ENCODE data around the gene NOL8.

The NOL8 gene

DNA sequence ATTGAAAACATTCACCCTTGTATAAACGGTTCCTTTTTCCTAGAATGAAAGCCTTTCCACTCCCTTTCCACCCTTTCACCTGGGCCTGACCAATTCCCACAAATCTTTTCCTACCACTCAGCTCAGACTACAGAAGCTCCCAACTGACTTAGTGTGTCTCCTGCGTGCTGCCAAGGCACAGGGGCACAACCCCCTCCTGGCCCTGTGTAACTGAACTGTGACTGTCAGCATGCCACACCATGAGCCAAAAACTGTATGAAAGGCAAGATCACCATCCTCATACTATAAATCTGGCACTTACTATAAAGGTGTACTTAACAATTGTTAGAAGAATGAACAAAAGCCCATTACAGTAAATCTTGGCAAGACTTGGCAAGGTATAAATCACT is 11.5 kb downstream of the NOL8 start:
- Histone ChIP-seq H3K27me3 (replicated peaks; ENCODE audit: control insufficient read depth, insufficient read depth, low read length, poor library complexity, severe bottlenecking) (no peaks in the 10 kb centered on the region), H3K27ac (ENCODE audit: insufficient read depth, low read length, poor library complexity, severe bottlenecking) (no peak overlapping the region), H3K4me3 (ENCODE audit: insufficient read depth, low read depth, low read length, poor library complexity, severe bottlenecking) (no peak overlapping the region), H3K4me1 (ENCODE audit: control insufficient read depth, insufficient read depth, low read length, poor library complexity, severe bottlenecking) (no peaks in the 10 kb centered on the region), H3K9me3 (ENCODE audit: control insufficient read depth, low read length) (no peaks in the 10 kb centered on the region), H3K36me3 (ENCODE audit: control insufficient read depth, insufficient read depth, low read length) (peaks cover 56% of the 10 kb centered on the region)
- no peak for DNase-seq

DNA sequence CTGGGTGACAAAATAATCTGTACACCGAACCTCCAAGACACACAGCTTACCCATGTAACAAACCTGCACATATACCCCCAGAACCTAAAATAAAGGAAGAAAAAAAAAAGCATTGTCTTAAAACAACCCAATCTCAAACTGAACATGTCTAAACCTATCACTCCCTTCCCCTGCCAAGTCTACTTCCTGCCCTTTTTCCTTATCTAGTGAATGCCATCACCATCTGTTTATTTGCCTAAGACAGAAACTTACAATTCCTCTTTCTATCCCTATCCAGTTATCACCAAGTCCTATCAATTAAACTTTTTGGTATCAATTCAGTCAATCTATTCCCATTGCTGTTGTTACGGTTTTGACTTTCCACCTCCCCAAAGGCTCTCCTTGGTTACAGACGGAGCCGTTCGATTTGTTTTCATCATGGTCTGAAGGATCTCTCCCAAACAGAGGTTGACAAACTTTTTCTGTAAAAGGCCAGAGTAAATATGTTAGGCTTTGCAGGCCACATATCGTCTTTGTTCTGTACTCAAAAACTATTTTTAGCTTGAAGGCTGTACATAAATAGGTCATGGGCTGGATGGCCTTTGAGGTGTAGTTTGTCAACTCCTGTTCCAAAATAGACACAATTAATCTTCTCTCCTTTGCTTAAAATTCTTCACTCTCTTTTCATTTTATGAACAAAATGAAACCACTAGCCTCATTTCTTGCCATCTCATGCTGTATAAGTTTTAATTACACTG is 12.1 kb downstream of the NOL8 start:
- no peaks in the 10 kb centered on the region for H3K9me3 ChIP-seq (ENCODE audit: control insufficient read depth, low read length)
- H3K27ac ChIP-seq (ENCODE audit: insufficient read depth, low read length, poor library complexity, severe bottlenecking), result no peak overlapping the region
- peaks cover 57% of the 10 kb centered on the region for H3K36me3 ChIP-seq (ENCODE audit: control insufficient read depth, insufficient read depth, low read length)
- no peak overlapping the region for H3K4me3 ChIP-seq (ENCODE audit: insufficient read depth, low read depth, low read length, poor library complexity, severe bottlenecking)
- no peaks in the 10 kb centered on the region for H3K4me1 ChIP-seq (ENCODE audit: control insufficient read depth, insufficient read depth, low read length, poor library complexity, severe bottlenecking)
- H3K27me3 ChIP-seq (replicated peaks; ENCODE audit: control insufficient read depth, insufficient read depth, low read length, poor library complexity, severe bottlenecking), result no peaks in the 10 kb centered on the region
- DNase-seq, result no peak

GRCh38 chr9:92310562-92310961 is 14.6 kb downstream of the NOL8 start:
- Histone ChIP-seq H3K4me1 (ENCODE audit: control insufficient read depth, insufficient read depth, low read length, poor library complexity, severe bottlenecking) (no peaks in the 10 kb centered on the region), H3K9me3 (ENCODE audit: control insufficient read depth, low read length) (no peaks in the 10 kb centered on the region), H3K27me3 (replicated peaks; ENCODE audit: control insufficient read depth, insufficient read depth, low read length, poor library complexity, severe bottlenecking) (no peaks in the 10 kb centered on the region), H3K36me3 (ENCODE audit: control insufficient read depth, insufficient read depth, low read length) (peaks cover 62% of the 10 kb centered on the region), H3K27ac (ENCODE audit: insufficient read depth, low read length, poor library complexity, severe bottlenecking) (no peak overlapping the region), H3K4me3 (ENCODE audit: insufficient read depth, low read depth, low read length, poor library complexity, severe bottlenecking) (no peak overlapping the region)
- DNase-seq, result no peak

DNA sequence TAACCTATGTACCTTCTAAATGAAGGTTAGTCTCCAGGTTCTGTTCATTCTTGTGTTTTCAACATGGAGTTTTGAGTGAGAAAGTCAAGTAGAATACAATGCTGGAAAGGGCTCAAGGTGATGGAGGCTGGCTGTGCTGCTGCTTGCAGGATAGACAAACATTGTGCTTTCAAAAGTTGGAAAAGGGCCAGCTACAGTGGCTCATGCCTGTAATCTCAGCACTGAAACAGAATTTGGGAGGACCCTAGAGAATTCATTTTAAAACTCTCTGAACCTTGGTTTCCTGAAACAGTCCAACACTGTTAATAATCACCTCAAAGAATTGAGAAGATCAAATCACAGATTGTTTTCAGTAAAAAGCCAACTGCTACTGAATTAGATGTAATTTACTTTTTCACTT is 16.3 kb downstream of the NOL8 start:
- Histone ChIP-seq H3K27ac (ENCODE audit: insufficient read depth, low read length, poor library complexity, severe bottlenecking) (no peak overlapping the region), H3K4me3 (ENCODE audit: insufficient read depth, low read depth, low read length, poor library complexity, severe bottlenecking) (no peak overlapping the region), H3K36me3 (ENCODE audit: control insufficient read depth, insufficient read depth, low read length) (peaks cover 70% of the 10 kb centered on the region), H3K27me3 (replicated peaks; ENCODE audit: control insufficient read depth, insufficient read depth, low read length, poor library complexity, severe bottlenecking) (no peaks in the 10 kb centered on the region), H3K4me1 (ENCODE audit: control insufficient read depth, insufficient read depth, low read length, poor library complexity, severe bottlenecking) (no peaks in the 10 kb centered on the region), H3K9me3 (ENCODE audit: control insufficient read depth, low read length) (no peaks in the 10 kb centered on the region)
- DNase-seq, result no peak

DNA sequence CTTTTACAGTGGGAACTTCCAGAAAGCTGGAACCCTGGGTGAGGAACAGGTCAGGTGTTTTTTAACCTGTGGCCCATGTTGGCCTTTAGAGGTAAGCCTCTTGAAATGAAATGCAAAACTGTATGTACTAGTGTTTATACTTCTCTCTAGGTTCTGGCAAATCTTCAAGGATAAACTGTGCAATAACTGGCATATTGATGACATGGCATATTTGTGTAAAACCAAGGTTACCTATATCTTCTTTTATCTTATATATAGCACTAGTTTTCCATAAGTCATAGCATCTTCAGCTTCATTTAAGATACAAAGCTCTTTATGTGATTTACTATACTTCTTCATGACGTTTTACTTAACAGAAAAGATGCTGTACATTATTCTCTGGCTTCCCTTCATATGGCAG is 24.2 kb downstream of the NOL8 start:
- H3K36me3 ChIP-seq (ENCODE audit: control insufficient read depth, insufficient read depth, low read length), result peaks cover 65% of the 10 kb centered on the region
- H3K4me1 ChIP-seq (ENCODE audit: control insufficient read depth, insufficient read depth, low read length, poor library complexity, severe bottlenecking), result peaks cover 7% of the 10 kb centered on the region
- no peak overlapping the region for H3K27ac ChIP-seq (ENCODE audit: insufficient read depth, low read length, poor library complexity, severe bottlenecking)
- H3K9me3 ChIP-seq (ENCODE audit: control insufficient read depth, low read length), result no peaks in the 10 kb centered on the region
- no peak for DNase-seq
- H3K27me3 ChIP-seq (replicated peaks; ENCODE audit: control insufficient read depth, insufficient read depth, low read length, poor library complexity, severe bottlenecking), result no peaks in the 10 kb centered on the region
- H3K4me3 ChIP-seq (ENCODE audit: insufficient read depth, low read depth, low read length, poor library complexity, severe bottlenecking), result no peak overlapping the region

DNA sequence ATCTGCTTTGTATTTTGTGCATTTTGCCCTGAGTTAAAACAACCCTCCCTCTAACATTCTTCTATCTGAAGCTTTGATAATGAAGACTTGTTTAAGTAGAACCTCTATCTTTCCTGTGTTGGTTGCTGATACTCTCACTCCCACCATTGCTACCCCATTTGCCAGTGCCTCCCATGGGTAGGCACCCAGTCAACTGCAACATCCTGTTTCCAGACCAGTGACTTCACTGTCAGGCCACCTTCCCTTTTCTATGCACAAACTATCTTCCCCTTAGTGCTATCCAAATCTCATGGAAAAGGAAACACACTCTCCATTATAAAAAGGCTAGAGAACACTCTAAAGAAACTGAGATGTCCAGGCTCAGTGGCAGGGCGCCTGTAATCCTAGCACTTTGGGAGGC is 26.0 kb downstream of the NOL8 start:
- Histone ChIP-seq H3K36me3 (ENCODE audit: control insufficient read depth, insufficient read depth, low read length) (peaks cover 48% of the 10 kb centered on the region), H3K9me3 (ENCODE audit: control insufficient read depth, low read length) (no peaks in the 10 kb centered on the region), H3K4me1 (ENCODE audit: control insufficient read depth, insufficient read depth, low read length, poor library complexity, severe bottlenecking) (peaks cover 16% of the 10 kb centered on the region), H3K4me3 (ENCODE audit: insufficient read depth, low read depth, low read length, poor library complexity, severe bottlenecking) (no peak overlapping the region), H3K27me3 (replicated peaks; ENCODE audit: control insufficient read depth, insufficient read depth, low read length, poor library complexity, severe bottlenecking) (no peaks in the 10 kb centered on the region), H3K27ac (ENCODE audit: insufficient read depth, low read length, poor library complexity, severe bottlenecking) (no peak overlapping the region)
- DNase-seq, result no peak

GRCh38 chr9:92298036-92298435 is 27.1 kb downstream of the NOL8 start:
- Histone ChIP-seq H3K9me3 (ENCODE audit: control insufficient read depth, low read length) (no peaks in the 10 kb centered on the region), H3K36me3 (ENCODE audit: control insufficient read depth, insufficient read depth, low read length) (peaks cover 39% of the 10 kb centered on the region), H3K4me3 (ENCODE audit: insufficient read depth, low read depth, low read length, poor library complexity, severe bottlenecking) (peak overlapping the region; percentile 29), H3K4me1 (ENCODE audit: control insufficient read depth, insufficient read depth, low read length, poor library complexity, severe bottlenecking) (peaks cover 17% of the 10 kb centered on the region), H3K27ac (ENCODE audit: insufficient read depth, low read length, poor library complexity, severe bottlenecking) (peak overlapping the region; percentile 70), H3K27me3 (replicated peaks; ENCODE audit: control insufficient read depth, insufficient read depth, low read length, poor library complexity, severe bottlenecking) (no peaks in the 10 kb centered on the region)
- no peak for DNase-seq

- H3K9me3 ChIP-seq (ENCODE audit: control insufficient read depth, low read length), result no peaks in the 10 kb centered on the region
- H3K27me3 ChIP-seq (replicated peaks; ENCODE audit: control insufficient read depth, insufficient read depth, low read length, poor library complexity, severe bottlenecking), result no peaks in the 10 kb centered on the region
- peaks cover 36% of the 10 kb centered on the region for H3K36me3 ChIP-seq (ENCODE audit: control insufficient read depth, insufficient read depth, low read length)
- peak overlapping the region; percentile 29 for H3K4me3 ChIP-seq (ENCODE audit: insufficient read depth, low read depth, low read length, poor library complexity, severe bottlenecking)
- peaks cover 22% of the 10 kb centered on the region for H3K4me1 ChIP-seq (ENCODE audit: control insufficient read depth, insufficient read depth, low read length, poor library complexity, severe bottlenecking)
- H3K27ac ChIP-seq (ENCODE audit: insufficient read depth, low read length, poor library complexity, severe bottlenecking), result peak overlapping the region; percentile 70
- no peak for DNase-seq
Measured at GRCh38 chr9:92297611-92298010, 27.5 kb downstream of the NOL8 start.

- Histone ChIP-seq H3K4me3 (ENCODE audit: insufficient read depth, low read depth, low read length, poor library complexity, severe bottlenecking) (no peak overlapping the region), H3K27ac (ENCODE audit: insufficient read depth, low read length, poor library complexity, severe bottlenecking) (no peak overlapping the region), H3K9me3 (ENCODE audit: control insufficient read depth, low read length) (no peaks in the 10 kb centered on the region), H3K4me1 (ENCODE audit: control insufficient read depth, insufficient read depth, low read length, poor library complexity, severe bottlenecking) (peaks cover 27% of the 10 kb centered on the region), H3K36me3 (ENCODE audit: control insufficient read depth, insufficient read depth, low read length) (peaks cover 22% of the 10 kb centered on the region), H3K27me3 (replicated peaks; ENCODE audit: control insufficient read depth, insufficient read depth, low read length, poor library complexity, severe bottlenecking) (no peaks in the 10 kb centered on the region)
- no peak for DNase-seq
Measured at GRCh38 chr9:92295827-92296258, 29.3 kb downstream of the NOL8 start.

DNA sequence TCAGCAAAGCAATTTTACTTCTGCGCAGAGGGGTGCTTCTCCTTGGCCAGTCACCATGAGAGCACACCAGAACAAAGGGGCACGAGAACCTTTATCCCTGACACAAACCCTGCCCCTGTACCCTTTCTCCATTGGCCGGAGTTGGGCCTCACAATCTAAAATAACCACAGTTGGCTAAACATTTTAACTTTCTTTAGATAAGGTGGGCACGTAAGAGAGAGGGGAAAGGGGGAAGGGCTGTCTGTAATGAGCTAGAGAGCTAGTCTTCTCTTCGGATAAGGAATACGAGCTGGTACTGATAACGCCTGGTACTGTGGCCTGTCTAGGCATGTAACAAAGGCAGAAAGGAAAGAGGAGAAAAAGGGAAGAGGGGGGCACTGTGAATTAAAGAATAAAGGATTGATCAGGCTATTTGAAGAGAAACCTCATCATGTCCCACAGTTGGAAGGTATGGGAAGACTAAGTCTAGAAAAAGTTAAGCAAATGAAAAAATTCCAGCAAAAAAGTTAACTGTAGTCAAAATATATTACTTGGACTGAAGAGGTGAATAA is 29.8 kb downstream of the NOL8 start:
- Histone ChIP-seq H3K27ac (ENCODE audit: insufficient read depth, low read length, poor library complexity, severe bottlenecking) (no peak overlapping the region), H3K9me3 (ENCODE audit: control insufficient read depth, low read length) (no peaks in the 10 kb centered on the region), H3K27me3 (replicated peaks; ENCODE audit: control insufficient read depth, insufficient read depth, low read length, poor library complexity, severe bottlenecking) (no peaks in the 10 kb centered on the region), H3K4me1 (ENCODE audit: control insufficient read depth, insufficient read depth, low read length, poor library complexity, severe bottlenecking) (peaks cover 27% of the 10 kb centered on the region), H3K36me3 (ENCODE audit: control insufficient read depth, insufficient read depth, low read length) (peaks cover 17% of the 10 kb centered on the region), H3K4me3 (ENCODE audit: insufficient read depth, low read depth, low read length, poor library complexity, severe bottlenecking) (no peak overlapping the region)
- DNase-seq, result no peak

Data from effector memory CD4-positive, alpha-beta T cell (primary cell).